Duodenal mucosa (tissue), 2 donors: ENCODE data around the gene P2RY2.
"Not testable (repeated sequence)": the region's sequence is repeated elsewhere in the genome, so short reads cannot be mapped to it uniquely, and the experiment has no call there.

Experiments used
- H3K27ac ChIP-seq: one replicate; pipeline ENCODE4 v1.7.0; 2013; ENCODE audit warnings: low read depth, low read length
- H3K27me3 ChIP-seq, 2 donors: one replicate each; pipeline ENCODE4 v1.7.0; 2013; ENCODE audit warnings: low read length in 2 of 2, control low read depth in 1 of 2; ENCODE audit not compliant: insufficient read depth in 2 of 2, control insufficient read depth in 1 of 2
- H3K36me3 ChIP-seq, 2 donors: one replicate each; pipeline ENCODE4 v1.7.0; 2013; ENCODE audit warnings: low read length in 2 of 2, control low read depth in 1 of 2; ENCODE audit not compliant: insufficient read depth in 2 of 2, control insufficient read depth in 1 of 2
- H3K4me1 ChIP-seq, 2 donors: one replicate each; pipeline ENCODE4 v1.7.0; 2013; ENCODE audit warnings: low read length in 2 of 2, control low read depth in 1 of 2; ENCODE audit not compliant: insufficient read depth in 2 of 2, control insufficient read depth in 1 of 2
- H3K4me3 ChIP-seq, 2 donors: one replicate each; pipeline ENCODE4 v1.7.0; 2013; ENCODE audit warnings: low read length in 2 of 2, low read depth in 1 of 2
- H3K9ac ChIP-seq, 2 donors: one replicate each; pipeline ENCODE4 v1.7.0; 2013; ENCODE audit warnings: low read length in 2 of 2, low read depth in 1 of 2
- H3K9me3 ChIP-seq, 2 donors: one replicate each; pipeline ENCODE4 v1.7.0; 2013; ENCODE audit warnings: low read length in 2 of 2, control low read depth in 1 of 2; ENCODE audit not compliant: control insufficient read depth in 1 of 2

The P2RY2 gene

GRCh38 chr11:73272680-73273038 lies 54.6 kb downstream of the P2RY2 start:
- no peaks in the 10 kb centered on the region for H3K27me3 ChIP-seq
- no peaks in the 10 kb centered on the region for H3K9me3 ChIP-seq
- no peak overlapping the region for H3K27ac ChIP-seq
- H3K36me3 ChIP-seq: no peaks in the 10 kb centered on the region
- peaks cover 20 to 48% of the 10 kb centered on the region in 2 donors for H3K4me1 ChIP-seq
- peak overlapping the region in 1 of 2 donors; percentile 14 for H3K9ac ChIP-seq
- peak overlapping the region; percentile 7 to 25 for H3K4me3 ChIP-seq

GRCh38 chr11:73273222-73273895 lies 55.3 kb downstream of the P2RY2 start:
- H3K27ac ChIP-seq: no peak overlapping the region
- H3K4me3 ChIP-seq: peak overlapping the region in 1 of 2 donors; percentile 26
- no peaks in the 10 kb centered on the region for H3K36me3 ChIP-seq
- peaks cover 20 to 48% of the 10 kb centered on the region in 2 donors for H3K4me1 ChIP-seq
- H3K9me3 ChIP-seq: no peaks in the 10 kb centered on the region
- H3K9ac ChIP-seq: no peak overlapping the region
- H3K27me3 ChIP-seq: no peaks in the 10 kb centered on the region

GRCh38 chr11:73274191-73274590 lies 56.1 kb downstream of the P2RY2 start:
- H3K9me3 ChIP-seq, H3K27me3 ChIP-seq, H3K36me3 ChIP-seq, H3K27ac ChIP-seq, H3K9ac ChIP-seq, H3K4me3 ChIP-seq: not testable (repeated sequence)
- H3K4me1 ChIP-seq: peaks cover 20 to 40% of the 10 kb centered on the region in 2 donors

- H3K27ac ChIP-seq: no peak overlapping the region
- no peaks in the 10 kb centered on the region for H3K27me3 ChIP-seq
- H3K4me1 ChIP-seq: peaks cover 14 to 34% of the 10 kb centered on the region in 2 donors
- H3K4me3 ChIP-seq: peak overlapping the region in 1 of 2 donors; percentile 32
- H3K9me3 ChIP-seq: no peaks in the 10 kb centered on the region
- H3K36me3 ChIP-seq: no peaks in the 10 kb centered on the region
- H3K9ac ChIP-seq: peak overlapping the region in 1 of 2 donors; percentile 38
These were observed 56.8 kb downstream of the P2RY2 start for GRCh38 chr11:73274722-73275380.

- H3K9me3 ChIP-seq: no peaks in the 10 kb centered on the region
- H3K27ac ChIP-seq: no peak overlapping the region
- H3K4me3 ChIP-seq: peak overlapping the region in 1 of 2 donors; percentile 32
- no peak overlapping the region for H3K9ac ChIP-seq
- no peaks in the 10 kb centered on the region for H3K36me3 ChIP-seq
- H3K27me3 ChIP-seq: no peaks in the 10 kb centered on the region
- H3K4me1 ChIP-seq: peaks cover 9 to 29% of the 10 kb centered on the region in 2 donors
These were observed 57.3 kb downstream of the P2RY2 start for GRCh38 chr11:73275381-73275750.

GRCh38 chr11:73277467-73277866 lies 59.4 kb downstream of the P2RY2 start:
- Histone ChIP-seq H3K27me3 (no peaks in the 10 kb centered on the region), H3K9me3 (no peaks in the 10 kb centered on the region), H3K27ac (no peak overlapping the region), H3K9ac (no peak overlapping the region), H3K4me3 (no peak overlapping the region), H3K4me1 (peaks cover 3 to 14% of the 10 kb centered on the region in 2 donors), H3K36me3 (no peaks in the 10 kb centered on the region)

- no peak overlapping the region for H3K4me3 ChIP-seq
- H3K9me3 ChIP-seq: no peaks in the 10 kb centered on the region
- no peak overlapping the region for H3K9ac ChIP-seq
- no peaks in the 10 kb centered on the region for H3K27me3 ChIP-seq
- H3K36me3 ChIP-seq: no peaks in the 10 kb centered on the region
- peaks cover 11 to 13% of the 10 kb centered on the region in 2 donors for H3K4me1 ChIP-seq
- no peak overlapping the region for H3K27ac ChIP-seq
These were observed 62.5 kb downstream of the P2RY2 start for GRCh38 chr11:73280626-73281025.

- Histone ChIP-seq H3K36me3 (no peaks in the 10 kb centered on the region), H3K9ac (no peak overlapping the region), H3K4me1 (peaks cover 11 to 13% of the 10 kb centered on the region in 2 donors), H3K27ac (no peak overlapping the region), H3K4me3 (no peak overlapping the region), H3K9me3 (no peaks in the 10 kb centered on the region), H3K27me3 (no peaks in the 10 kb centered on the region)
These were observed 63.2 kb downstream of the P2RY2 start for GRCh38 chr11:73281201-73281741.

GRCh38 chr11:73281796-73282660 lies 63.9 kb downstream of the P2RY2 start:
- no peaks in the 10 kb centered on the region for H3K9me3 ChIP-seq
- no peak overlapping the region for H3K4me3 ChIP-seq
- H3K27me3 ChIP-seq: no peaks in the 10 kb centered on the region
- peaks cover 11 to 13% of the 10 kb centered on the region in 2 donors for H3K4me1 ChIP-seq
- H3K27ac ChIP-seq: no peak overlapping the region
- no peak overlapping the region for H3K9ac ChIP-seq
- H3K36me3 ChIP-seq: no peaks in the 10 kb centered on the region
